LNCaP clone FGC (cell line): ENCODE results near the gene KRT6C.
"Not testable (repeated sequence)": the region's sequence is repeated elsewhere in the genome, so short reads cannot be mapped to it uniquely, and the experiment has no call there.

Experiments
- DNase-seq: peaks from one replicate; pipeline ENCODE4 v3.0.0-alpha.2; 2011; ENCODE audit warnings: low read depth
- H3K4me3 ChIP-seq: 2 replicates; pipeline ENCODE4 v1.5.1; 2011; ENCODE audit warnings: mild to moderate bottlenecking, low read depth, low read length, control low read depth
- CTCF ChIP-seq: IDR thresholded peaks from 2 replicates; pipeline ENCODE4 v1.5.1; 2012; ENCODE audit warnings: mild to moderate bottlenecking; ENCODE audit not compliant: control insufficient read depth, insufficient read depth; ENCODE audit errors: extremely low read depth

KRT6C gene

GRCh38 chr12:52493172-52493571 is 19.6 kb upstream of the KRT6C start, which contains the start of gene KRT6A:
KRT6A (minus strand) TSS chr12:52493257; CDS start chr12:52493188, 69 bp downstream.
- no peak for DNase-seq
- no peak within 1 kb of the TSS for H3K4me3 ChIP-seq

GRCh38 chr12:52492405-52492804 is 18.8 kb upstream of the KRT6C start:
- not testable (repeated sequence) for H3K4me3 ChIP-seq, DNase-seq

More at GRCh38 chr12:52493172-52493571, 19.6 kb upstream of the KRT6C start, which contains the start of gene KRT6A:
- TF ChIP-seq CTCF, result no peak

- DNase-seq, H3K4me3 ChIP-seq: not testable (repeated sequence)
Observed at GRCh38 chr12:52491495-52491894, 17.9 kb upstream of the KRT6C start.

- H3K4me3 ChIP-seq, result no peak overlapping the region
- TF ChIP-seq CTCF, result no peak
- DNase-seq, result no peak
Observed at GRCh38 chr12:52488736-52489135, 15.1 kb upstream of the KRT6C start.

- not testable (repeated sequence) for H3K4me3 ChIP-seq, DNase-seq
Observed at GRCh38 chr12:52487744-52488443, 14.3 kb upstream of the KRT6C start.

GRCh38 chr12:52487211-52487610 is 13.6 kb upstream of the KRT6C start:
- no peak overlapping the region for H3K4me3 ChIP-seq
- no peak for TF ChIP-seq CTCF
- no peak for DNase-seq

GRCh38 chr12:52486166-52487105 is 12.8 kb upstream of the KRT6C start:
- DNase-seq, result no peak
- TF ChIP-seq CTCF, result no peak
- H3K4me3 ChIP-seq, result no peak overlapping the region

- TF ChIP-seq CTCF, result no peak
- H3K4me3 ChIP-seq, result no peak overlapping the region
- DNase-seq, result no peak
Observed at GRCh38 chr12:52480073-52480472, 6.5 kb upstream of the KRT6C start.
